Astrocyte (in vitro differentiated cells and primary cell): Measurements from ENCODE around the gene C2CD2. TPM values are rescaled to one million over a fixed set of nuclear protein-coding genes. Genes with fewer than 3 reads are reported as not detected.

Source experiments
- DNase-seq: peaks from one replicate; pipeline ENCODE4 v3.0.0-alpha.2; 2010; ENCODE audit warnings: low read depth
- FAIRE-seq: peaks from 2 replicates; lab custom pipeline; 2011; peaks lifted over from hg19 to GRCh38; lab: Jason Lieb, UNC
- H2AFZ ChIP-seq: 2 replicates; pipeline ENCODE4 v1.6.0; 2012; ENCODE audit warnings: low read depth, low read length, inconsistent platforms
- H3K27ac ChIP-seq: 2 replicates; pipeline ENCODE4 v1.5.1; 2011; ENCODE audit warnings: low read depth, low read length, inconsistent platforms
- H3K27me3 ChIP-seq: 2 replicates; pipeline ENCODE4 v1.6.0; 2011; ENCODE audit warnings: low read length, inconsistent platforms; ENCODE audit not compliant: insufficient read depth
- H3K36me3 ChIP-seq: 2 replicates; pipeline ENCODE4 v1.5.1; 2011; ENCODE audit warnings: low read length, inconsistent platforms; ENCODE audit not compliant: insufficient read depth
- H3K4me1 ChIP-seq: 2 replicates; pipeline ENCODE4 v1.5.1; 2011; ENCODE audit warnings: low read length, inconsistent platforms; ENCODE audit not compliant: insufficient read depth
- H3K4me2 ChIP-seq: 2 replicates; pipeline ENCODE4 v1.6.0; 2012; ENCODE audit warnings: low read length, inconsistent platforms
- H3K4me3 ChIP-seq: 2 replicates; pipeline ENCODE4 v1.5.1; 2011; ENCODE audit warnings: low read depth, mild to moderate bottlenecking, low read length, inconsistent platforms; ENCODE audit not compliant: insufficient read depth
- H3K79me2 ChIP-seq: 2 replicates; pipeline ENCODE4 v1.6.0; 2012; ENCODE audit warnings: mild to moderate bottlenecking, low read length, inconsistent platforms; ENCODE audit not compliant: insufficient read depth
- H3K9ac ChIP-seq: 2 replicates; pipeline ENCODE4 v1.6.0; 2012; ENCODE audit warnings: mild to moderate bottlenecking, low read length, inconsistent platforms
- H3K9me3 ChIP-seq: 2 replicates; pipeline ENCODE4 v1.5.1; 2012; ENCODE audit warnings: low read depth, mild to moderate bottlenecking, low read length, inconsistent platforms; ENCODE audit not compliant: insufficient read depth
- H4K20me1 ChIP-seq: 2 replicates; pipeline ENCODE4 v1.6.0; 2012; ENCODE audit warnings: low read length, inconsistent platforms; ENCODE audit not compliant: insufficient read depth
- H3K27ac Mint-ChIP-seq: one replicate; pipeline ENCODE4 v1.8.0; 2021; ENCODE audit warnings: mild to moderate bottlenecking, mixed read lengths; ENCODE audit not compliant: unreplicated experiment
- H3K27me3 Mint-ChIP-seq: one replicate; pipeline ENCODE4 v1.8.0; 2021; ENCODE audit warnings: low read depth, mixed read lengths; ENCODE audit not compliant: unreplicated experiment
- H3K36me3 Mint-ChIP-seq: one replicate; pipeline ENCODE4 v1.8.0; 2021; ENCODE audit warnings: low read depth, mixed read lengths; ENCODE audit not compliant: unreplicated experiment
- H3K4me1 Mint-ChIP-seq: one replicate; pipeline ENCODE4 v1.8.0; 2021; ENCODE audit warnings: low read depth, mixed read lengths; ENCODE audit not compliant: unreplicated experiment
- H3K4me3 Mint-ChIP-seq: one replicate; pipeline ENCODE4 v1.8.0; 2021; ENCODE audit warnings: mild to moderate bottlenecking, moderate library complexity, mixed read lengths; ENCODE audit not compliant: unreplicated experiment
- H3K9me3 Mint-ChIP-seq: one replicate; pipeline ENCODE4 v1.8.0; 2021; ENCODE audit warnings: mild to moderate bottlenecking, mixed read lengths; ENCODE audit not compliant: unreplicated experiment
- EZH2 ChIP-seq: IDR thresholded peaks from 2 replicates; pipeline ENCODE4 v1.6.1; 2012; ENCODE audit warnings: mild to moderate bottlenecking, low read length, inconsistent platforms; ENCODE audit not compliant: insufficient read depth
- total RNA-seq: library from RNA; stranded (reverse); gene quantifications from 2 replicates; pipeline ENCODE4 v1.2.1, GENCODE V29; 2021
- TF ChIP-seq, protein P1 (sequence below): IDR thresholded peaks from 2 replicates; pipeline ENCODE4 v1.5.1; 2011; ENCODE audit warnings: low read depth, mild to moderate bottlenecking, inconsistent platforms, low read length, moderate library complexity; ENCODE audit not compliant: insufficient read depth

Gene C2CD2
- total RNA-seq, 1 donor from 2014 or later, result 8.3 TPM

DNA sequence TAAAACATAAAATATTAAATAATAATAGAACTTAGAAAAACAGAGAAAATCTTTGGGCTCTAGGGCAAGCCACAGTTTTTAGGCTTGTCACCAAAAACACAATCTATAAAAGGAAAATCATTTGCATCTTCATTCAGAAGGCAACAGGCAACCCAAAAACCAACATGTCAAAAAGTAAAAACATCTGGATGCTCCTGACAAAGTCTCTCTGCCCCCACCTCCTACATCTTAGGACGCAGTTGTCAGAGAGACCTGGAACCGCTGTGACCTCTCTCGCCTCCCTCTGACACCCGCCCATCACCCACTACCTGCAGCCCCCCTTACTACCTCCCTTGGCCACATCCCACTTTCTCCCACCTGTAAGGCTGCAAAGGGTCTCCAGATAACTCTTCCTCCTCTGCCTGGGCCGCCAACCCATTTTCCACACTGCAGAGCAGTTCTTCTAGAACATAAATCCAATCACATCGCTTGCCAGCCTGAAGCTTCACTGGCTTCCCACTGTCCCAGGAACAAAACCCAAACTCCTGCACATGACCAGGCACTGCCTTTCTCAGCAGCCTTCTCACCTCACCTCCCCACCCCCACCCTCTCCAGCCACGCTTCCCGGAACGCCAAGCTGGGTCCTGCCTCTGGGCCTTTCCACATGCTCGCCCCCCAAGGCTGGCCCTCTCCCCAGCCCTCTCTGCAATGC lies 89.4 kb downstream of the C2CD2 start:
- H3K4me1 Mint-ChIP-seq, result peaks cover 5% of the 10 kb centered on the region
- Histone ChIP-seq H3K36me3 (no peaks in the 10 kb centered on the region), H3K79me2 (peaks cover 28% of the 10 kb centered on the region), H3K4me3 (no peak overlapping the region), H3K4me2 (no peak overlapping the region), H2AFZ (no peak overlapping the region), H4K20me1 (peaks cover 48% of the 10 kb centered on the region), H3K27me3 (no peaks in the 10 kb centered on the region), H3K9ac (no peak overlapping the region), H3K9me3 (no peaks in the 10 kb centered on the region), H3K4me1 (peaks cover 13% of the 10 kb centered on the region), H3K27ac (no peak overlapping the region)
- H3K36me3 Mint-ChIP-seq, result peaks cover 3% of the 10 kb centered on the region
- DNase-seq, result no peak
- H3K27ac Mint-ChIP-seq, result no peak overlapping the region
- no peaks in the 10 kb centered on the region for H3K9me3 Mint-ChIP-seq
- H3K4me3 Mint-ChIP-seq, result no peak overlapping the region
- no peaks in the 10 kb centered on the region for H3K27me3 Mint-ChIP-seq
- no peak for FAIRE-seq
- no peak for TF ChIP-seq EZH2
- TF ChIP-seq, protein P1, sequence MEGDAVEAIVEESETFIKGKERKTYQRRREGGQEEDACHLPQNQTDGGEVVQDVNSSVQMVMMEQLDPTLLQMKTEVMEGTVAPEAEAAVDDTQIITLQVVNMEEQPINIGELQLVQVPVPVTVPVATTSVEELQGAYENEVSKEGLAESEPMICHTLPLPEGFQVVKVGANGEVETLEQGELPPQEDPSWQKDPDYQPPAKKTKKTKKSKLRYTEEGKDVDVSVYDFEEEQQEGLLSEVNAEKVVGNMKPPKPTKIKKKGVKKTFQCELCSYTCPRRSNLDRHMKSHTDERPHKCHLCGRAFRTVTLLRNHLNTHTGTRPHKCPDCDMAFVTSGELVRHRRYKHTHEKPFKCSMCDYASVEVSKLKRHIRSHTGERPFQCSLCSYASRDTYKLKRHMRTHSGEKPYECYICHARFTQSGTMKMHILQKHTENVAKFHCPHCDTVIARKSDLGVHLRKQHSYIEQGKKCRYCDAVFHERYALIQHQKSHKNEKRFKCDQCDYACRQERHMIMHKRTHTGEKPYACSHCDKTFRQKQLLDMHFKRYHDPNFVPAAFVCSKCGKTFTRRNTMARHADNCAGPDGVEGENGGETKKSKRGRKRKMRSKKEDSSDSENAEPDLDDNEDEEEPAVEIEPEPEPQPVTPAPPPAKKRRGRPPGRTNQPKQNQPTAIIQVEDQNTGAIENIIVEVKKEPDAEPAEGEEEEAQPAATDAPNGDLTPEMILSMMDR, result no peak

DNA sequence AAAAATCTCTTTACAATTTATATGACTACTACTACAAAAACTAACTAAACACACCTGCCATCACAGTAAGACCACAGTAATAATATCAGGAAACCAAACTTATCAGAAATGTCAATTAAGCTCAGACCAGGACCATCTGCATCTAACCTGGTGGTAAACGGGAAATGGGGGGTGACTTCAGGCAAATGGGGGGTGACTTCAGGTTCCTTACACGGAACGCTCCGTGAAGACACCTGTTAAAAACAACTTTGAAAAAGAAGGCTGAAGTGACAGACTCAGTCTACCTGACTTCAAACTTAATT lies 90.4 kb downstream of the C2CD2 start:
- FAIRE-seq, result no peak
- H3K4me3 Mint-ChIP-seq, result no peak overlapping the region
- no peak for TF ChIP-seq EZH2
- TF ChIP-seq, protein P1, result no peak

DNA sequence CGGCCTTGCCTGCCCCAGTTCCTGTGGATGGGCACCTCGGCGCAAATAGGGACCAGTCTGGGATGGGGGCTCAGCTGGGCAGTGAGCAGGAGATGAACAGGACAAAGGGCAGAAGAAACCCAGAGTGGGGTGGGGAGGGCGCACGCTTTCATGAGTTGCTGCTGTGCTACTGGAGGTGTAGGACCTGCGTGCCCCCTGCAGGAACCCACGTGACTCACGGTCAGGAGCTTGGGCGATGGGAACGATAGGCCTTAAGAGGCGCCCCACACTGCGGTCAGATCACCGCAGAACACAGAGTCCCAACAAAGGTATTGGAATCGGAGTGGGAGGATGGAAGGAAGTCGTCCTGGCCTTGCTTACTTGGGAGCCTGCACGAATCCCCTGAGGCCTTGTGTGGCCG lies 91.8 kb downstream of the C2CD2 start:
- no peak overlapping the region for H3K27ac Mint-ChIP-seq
- H3K4me3 ChIP-seq, result no peak overlapping the region
- H3K4me1 Mint-ChIP-seq, result peaks cover 5% of the 10 kb centered on the region
- TF ChIP-seq EZH2, result no peak
- TF ChIP-seq, protein P1, result no peak
- H3K27me3 ChIP-seq, result no peaks in the 10 kb centered on the region
- FAIRE-seq, result no peak
- no peak overlapping the region for H3K4me3 Mint-ChIP-seq
- peaks cover 42% of the 10 kb centered on the region for H4K20me1 ChIP-seq
- no peak overlapping the region for H3K27ac ChIP-seq
- peaks cover 8% of the 10 kb centered on the region for H3K36me3 Mint-ChIP-seq
- H3K36me3 ChIP-seq, result no peaks in the 10 kb centered on the region
- DNase-seq, result no peak
- H2AFZ ChIP-seq, result no peak overlapping the region
- no peaks in the 10 kb centered on the region for H3K27me3 Mint-ChIP-seq
- peaks cover 28% of the 10 kb centered on the region for H3K79me2 ChIP-seq
- H3K4me2 ChIP-seq, result no peak overlapping the region
- H3K9me3 ChIP-seq, result no peaks in the 10 kb centered on the region
- H3K9ac ChIP-seq, result no peak overlapping the region
- no peaks in the 10 kb centered on the region for H3K9me3 Mint-ChIP-seq
- H3K4me1 ChIP-seq, result peaks cover 13% of the 10 kb centered on the region

More for the DNA sequence above, 90.4 kb downstream of the C2CD2 start:
- H3K4me1 Mint-ChIP-seq, result peaks cover 5% of the 10 kb centered on the region
- Histone ChIP-seq H3K4me1 (peaks cover 13% of the 10 kb centered on the region), H3K79me2 (peaks cover 28% of the 10 kb centered on the region), H3K9me3 (no peaks in the 10 kb centered on the region), H3K9ac (no peak overlapping the region), H3K4me2 (peak overlapping the region; percentile 46), H3K36me3 (no peaks in the 10 kb centered on the region), H2AFZ (no peak overlapping the region), H3K27me3 (no peaks in the 10 kb centered on the region), H3K27ac (no peak overlapping the region), H3K4me3 (no peak overlapping the region), H4K20me1 (peaks cover 48% of the 10 kb centered on the region)
- H3K36me3 Mint-ChIP-seq, result peaks cover 3% of the 10 kb centered on the region
- H3K27me3 Mint-ChIP-seq, result no peaks in the 10 kb centered on the region
- H3K9me3 Mint-ChIP-seq, result no peaks in the 10 kb centered on the region
- no peak overlapping the region for H3K27ac Mint-ChIP-seq
- no peak for DNase-seq
